PC-9 (cell line): ENCODE results near the gene SLC2A2. TPM values are rescaled to one million over a fixed set of nuclear protein-coding genes. Genes with fewer than 3 reads are reported as not detected.

Experiments
- BruUV-seq: library from RNA; stranded (reverse); fragments of 400-500 nt; replicated peaks from 2 replicates; lab custom pipeline; 2021; lab: Mats Ljungman, UMichigan
- CTCF ChIA-PET: fragments of 300-600 bp; sonication (Branson Sonifier 250); formaldehyde crosslinking; loops from one replicate; lab custom pipeline; 2022; ENCODE audit warnings: antibody characterized with exemption; lab: Charles Lee
- POLR2A ChIA-PET: fragments of 300-600 bp; sonication (Branson Sonifier 250); formaldehyde crosslinking; loops from one replicate; lab custom pipeline; 2022; ENCODE audit warnings: antibody characterized with exemption; ENCODE audit not compliant: unreplicated experiment; lab: Charles Lee
- DNase-seq, 2 experiments: peaks; one replicate each; pipeline versions ENCODE4 v3.0.0 to v3.0.0-alpha.2; 2015 to 2022; ENCODE audit warnings: mixed read lengths in 1 of 2
- H2AFZ ChIP-seq: fragments of 200-600 bp; sonication (generic); 2 replicates; pipeline ENCODE4 v1.8.1; 2017; ENCODE audit warnings: antibody characterized with exemption
- H3F3A ChIP-seq: fragments of 200-600 bp; sonication (generic); 2 replicates; pipeline ENCODE4 v1.8.1; 2017; ENCODE audit warnings: antibody characterized with exemption, mild to moderate bottlenecking, low read depth; ENCODE audit not compliant: insufficient read depth
- H3K27ac ChIP-seq: fragments of 200-600 bp; sonication (generic); 2 replicates; pipeline ENCODE4 v1.6.1; 2016; ENCODE audit warnings: mixed run types
- H3K27me3 ChIP-seq: fragments of 200-600 bp; sonication (generic); 2 replicates; pipeline ENCODE4 v1.6.1; 2016; ENCODE audit warnings: low read depth, mixed run types; ENCODE audit not compliant: insufficient read depth
- H3K36me3 ChIP-seq: fragments of 200-600 bp; sonication (generic); 2 replicates; pipeline ENCODE4 v1.6.1; 2016; ENCODE audit warnings: low read depth, mixed run types
- H3K4me1 ChIP-seq: fragments of 200-600 bp; sonication (generic); replicated peaks from 2 replicates; pipeline ENCODE4 v1.6.1; 2016; ENCODE audit warnings: mixed run types; ENCODE audit not compliant: insufficient read depth
- H3K4me2 ChIP-seq: fragments of 200-600 bp; sonication (generic); 2 replicates; pipeline ENCODE4 v1.6.1; 2017; ENCODE audit warnings: mixed run types
- H3K4me3 ChIP-seq: fragments of 200-600 bp; sonication (generic); 2 replicates; pipeline ENCODE4 v1.6.1; 2016; ENCODE audit warnings: mixed run types
- H3K79me2 ChIP-seq: fragments of 200-600 bp; sonication (generic); 2 replicates; pipeline ENCODE4 v1.6.1; 2017; ENCODE audit warnings: low read depth, mixed run types
- H3K9me2 ChIP-seq: fragments of 200-600 bp; sonication (generic); 2 replicates; pipeline ENCODE4 v1.8.1; 2017; ENCODE audit warnings: mild to moderate bottlenecking; ENCODE audit not compliant: insufficient read depth
- H3K9me3 ChIP-seq: fragments of 200-600 bp; sonication (generic); 2 replicates; pipeline ENCODE4 v1.8.1; 2016; ENCODE audit warnings: low read depth; ENCODE audit not compliant: insufficient read depth
- H4K20me1 ChIP-seq: fragments of 200-600 bp; sonication (generic); 2 replicates; pipeline ENCODE4 v1.8.1; 2017; ENCODE audit not compliant: insufficient read depth
- CTCF ChIP-seq: fragments of 200-600 bp; sonication (generic); conservative IDR thresholded peaks from 2 replicates; pipeline ENCODE4 v1.6.1; 2017; ENCODE audit warnings: mixed run types, antibody characterized with exemption, mild to moderate bottlenecking, moderate library complexity
- EZH2 ChIP-seq: fragments of 200-600 bp; sonication (generic); IDR thresholded peaks from 2 replicates; pipeline ENCODE4 v1.8.0; 2017; ENCODE audit warnings: antibody characterized with exemption, low read depth
- intact Hi-C: fragments of 100-400 bp; cut with micrococcal nuclease; formaldehyde crosslinking; loops from one replicate; pipeline ENCODE4 v1.10.0; 2022; ENCODE audit not compliant: unreplicated experiment
- total RNA-seq: library from RNA; stranded (reverse); gene quantifications from 2 replicates; pipeline ENCODE4 v1.2.3, GENCODE V29; 2021

Gene SLC2A2
- total RNA-seq, 1 experiment from 2014 or later, result not detected

GRCh38 chr3:171061749-171062148 lies 35.2 kb upstream of the SLC2A2 start:
- Histone ChIP-seq H3K27me3 (no peaks in the 10 kb centered on the region), H3K9me3 (no peaks in the 10 kb centered on the region), H3K4me2 (no peak overlapping the region), H3K27ac (no peak overlapping the region), H3K79me2 (no peaks in the 10 kb centered on the region), H3F3A (peaks cover 5% of the 10 kb centered on the region), H3K9me2 (no peaks in the 10 kb centered on the region), H3K4me1 (peaks cover 10% of the 10 kb centered on the region), H4K20me1 (no peaks in the 10 kb centered on the region), H3K36me3 (peaks cover 12% of the 10 kb centered on the region), H2AFZ (no peak overlapping the region), H3K4me3 (no peak overlapping the region)
- DNase-seq, result no peak
- TF ChIP-seq EZH2 (no peak), CTCF (no peak)
- POLR2A ChIA-PET, result no interaction called here
- intact Hi-C loops, result no loop called here
- CTCF ChIA-PET, result interaction anchor here (0.6 kb wide), 1 partner anchor 1788 kb away, joined by 6 read pairs; no protein-coding TSS in a partner anchor
- no TSS peak for BruUV-seq

GRCh38 chr3:171059978-171060377 lies 33.5 kb upstream of the SLC2A2 start:
- H3K9me2 ChIP-seq, result no peaks in the 10 kb centered on the region
- H3K36me3 ChIP-seq, result no peaks in the 10 kb centered on the region
- intact Hi-C loops, result loop anchor here (5.0 to 10.0 kb wide), 2 partner anchors 402 to 1285 kb away; partner anchors contain the start of gene TNIK
- H3F3A ChIP-seq, result peaks cover 22% of the 10 kb centered on the region
- no peak overlapping the region for H2AFZ ChIP-seq
- no peaks in the 10 kb centered on the region for H3K9me3 ChIP-seq
- H3K4me3 ChIP-seq, result no peak overlapping the region
- BruUV-seq, result no TSS peak
- no peaks in the 10 kb centered on the region for H4K20me1 ChIP-seq
- DNase-seq, result no peak
- H3K4me1 ChIP-seq, result peaks cover 27% of the 10 kb centered on the region
- H3K27me3 ChIP-seq, result no peaks in the 10 kb centered on the region
- no peaks in the 10 kb centered on the region for H3K79me2 ChIP-seq
- CTCF ChIA-PET, result no interaction called here
- TF ChIP-seq CTCF (no peak), EZH2 (no peak)
- POLR2A ChIA-PET, result no interaction called here
- no peak overlapping the region for H3K27ac ChIP-seq
- no peak overlapping the region for H3K4me2 ChIP-seq

GRCh38 chr3:171058873-171059603 lies 32.5 kb upstream of the SLC2A2 start:
- intact Hi-C loops, result loop anchor here (5.0 to 10.0 kb wide), 2 partner anchors 403 to 1286 kb away; partner anchors contain the start of gene TNIK
- Histone ChIP-seq H3K79me2 (no peaks in the 10 kb centered on the region), H3K36me3 (no peaks in the 10 kb centered on the region), H3K27me3 (no peaks in the 10 kb centered on the region), H3K4me1 (peaks cover 37% of the 10 kb centered on the region), H3F3A (peaks cover 27% of the 10 kb centered on the region), H3K9me3 (0 out of 2 replicates have a peak, but pooled peaks cover 3% of the 10 kb centered on the region), H4K20me1 (no peaks in the 10 kb centered on the region), H3K9me2 (no peaks in the 10 kb centered on the region), H3K27ac (no peak overlapping the region), H2AFZ (no peak overlapping the region), H3K4me2 (no peak overlapping the region), H3K4me3 (no peak overlapping the region)
- POLR2A ChIA-PET, result interaction anchor here (0.6 kb wide), 1 partner anchor 1301 kb away, joined by 4 read pairs; no protein-coding TSS in a partner anchor
- TF ChIP-seq CTCF (no peak), EZH2 (no peak)
- CTCF ChIA-PET, result no interaction called here
- no TSS peak for BruUV-seq
- DNase-seq, result no peak
